SIG-M5 treated with dmso at 0.1 percent for 504 hours (cell line): ENCODE data around the gene CTNNA3.

Experiments
- DNase-seq: peaks from one replicate; lab custom pipeline; 2025; ENCODE audit not compliant: unreplicated experiment; lab: John Stamatoyannopoulos, UW

Gene CTNNA3

DNA sequence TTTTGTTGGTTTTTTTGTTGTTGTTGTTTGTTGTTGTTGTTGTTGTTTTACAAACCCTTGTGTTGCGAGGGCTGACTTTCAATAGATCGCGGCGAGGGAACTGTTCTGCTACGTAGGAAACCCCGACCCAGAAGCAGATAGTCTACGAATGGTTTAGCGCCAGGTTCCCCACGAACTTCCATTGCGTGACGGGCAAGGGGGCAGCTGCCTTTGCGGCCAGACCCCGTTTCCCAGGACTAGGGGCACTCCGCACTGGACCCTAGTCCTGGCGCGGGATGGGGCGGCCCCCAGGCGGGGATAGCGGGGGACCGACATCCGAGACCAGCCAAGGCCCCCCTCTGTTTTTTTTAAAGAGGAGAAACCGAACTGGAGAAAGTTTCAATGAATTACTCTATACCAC, 650.6 kb downstream of the CTNNA3 start:
- no peak for DNase-seq

DNA sequence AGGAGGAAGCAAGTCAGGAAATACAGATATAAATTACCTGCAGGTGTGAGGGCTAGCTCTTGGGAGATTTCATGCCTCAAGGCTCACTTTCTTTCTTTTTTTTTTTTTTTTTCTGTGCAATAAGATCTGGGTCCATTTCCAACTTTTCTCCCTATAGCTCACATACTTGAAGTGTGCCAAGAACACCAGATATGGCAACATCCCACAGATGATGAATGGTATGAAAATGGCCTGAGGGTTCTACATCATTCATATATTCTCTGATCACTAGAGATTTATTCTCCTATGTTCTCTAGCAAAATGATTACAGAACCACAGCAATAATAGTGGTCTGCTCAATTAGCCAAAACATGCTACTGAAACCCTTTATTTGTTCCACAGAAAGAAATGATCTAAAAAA, 653.0 kb downstream of the CTNNA3 start:
- DNase-seq: no peak

DNA sequence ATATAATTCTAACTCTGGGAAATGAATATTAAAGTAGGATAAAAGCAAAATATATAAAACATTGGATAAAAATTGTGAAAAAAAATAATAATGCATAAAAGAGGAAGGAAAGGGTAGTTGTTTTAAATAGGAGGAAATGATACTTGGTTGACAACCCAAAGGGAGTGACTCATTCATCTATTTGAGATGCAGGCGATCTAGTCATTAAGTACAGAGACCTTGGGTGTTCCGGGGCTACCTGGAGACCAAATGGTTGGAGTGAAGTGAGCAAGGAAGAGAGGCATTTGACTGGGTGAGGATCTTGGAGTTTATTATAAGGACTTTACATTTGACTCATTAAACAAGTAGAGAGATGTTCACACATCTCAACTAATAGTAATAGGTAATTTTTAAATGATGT, 659.2 kb downstream of the CTNNA3 start:
- DNase-seq: peak; percentile 6

DNA sequence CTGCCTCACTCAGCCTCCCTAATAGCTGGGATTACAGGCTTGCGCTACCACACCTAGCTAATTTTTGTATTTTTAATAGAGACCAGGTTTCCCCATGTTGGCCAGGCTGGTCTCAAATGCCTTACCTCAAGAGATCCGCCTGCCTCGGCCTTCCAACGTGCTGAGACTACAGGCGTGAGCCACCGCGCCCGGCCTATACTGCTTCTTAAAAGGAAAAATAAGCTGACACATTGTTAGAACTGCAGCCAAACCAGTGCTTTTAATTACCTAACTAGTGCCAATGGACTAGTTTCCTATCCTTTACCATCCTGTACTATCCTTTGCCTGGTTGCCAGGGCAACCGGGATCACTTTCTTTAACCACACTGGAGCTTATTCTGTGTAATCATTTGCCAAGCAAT, 662.1 kb downstream of the CTNNA3 start:
- no peak for DNase-seq

DNA sequence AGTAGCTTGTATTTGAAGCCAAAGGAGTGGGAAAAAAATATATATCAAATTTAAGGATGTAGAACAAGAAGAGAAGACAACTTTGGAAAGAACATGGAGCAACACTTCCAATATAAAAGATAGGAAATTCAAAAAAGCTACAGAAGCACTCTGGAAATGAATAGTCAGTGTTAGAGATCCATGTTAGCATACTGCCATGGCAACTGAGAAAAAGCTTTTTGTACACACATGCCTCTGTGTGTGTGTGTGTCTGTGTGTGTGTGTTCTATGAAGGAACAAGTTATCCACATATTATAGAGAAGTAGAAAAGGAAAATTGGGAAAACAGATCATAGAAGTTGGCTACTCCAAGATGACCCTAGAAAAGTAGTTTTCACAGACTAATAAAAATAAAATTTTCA, 673.9 kb downstream of the CTNNA3 start:
- DNase-seq: no peak

DNA sequence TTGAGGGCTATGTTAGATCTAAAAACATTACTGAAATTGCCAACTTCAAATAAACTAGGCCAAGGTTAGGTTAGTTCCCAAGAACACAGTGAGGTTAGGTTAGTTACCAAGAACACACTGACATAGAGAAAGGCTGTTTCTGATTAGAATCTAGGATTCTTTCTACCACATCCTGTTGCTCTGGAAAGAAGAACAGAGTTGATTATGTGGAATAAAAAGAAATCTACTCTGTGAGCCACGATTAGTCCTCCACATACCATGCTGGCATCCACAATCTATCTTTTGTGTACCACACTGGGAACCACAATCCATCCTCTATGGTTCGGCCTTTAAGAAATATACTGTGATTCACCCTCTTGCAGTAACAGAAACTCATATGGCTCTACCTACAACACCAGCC, 678.8 kb downstream of the CTNNA3 start:
- no peak for DNase-seq

DNA sequence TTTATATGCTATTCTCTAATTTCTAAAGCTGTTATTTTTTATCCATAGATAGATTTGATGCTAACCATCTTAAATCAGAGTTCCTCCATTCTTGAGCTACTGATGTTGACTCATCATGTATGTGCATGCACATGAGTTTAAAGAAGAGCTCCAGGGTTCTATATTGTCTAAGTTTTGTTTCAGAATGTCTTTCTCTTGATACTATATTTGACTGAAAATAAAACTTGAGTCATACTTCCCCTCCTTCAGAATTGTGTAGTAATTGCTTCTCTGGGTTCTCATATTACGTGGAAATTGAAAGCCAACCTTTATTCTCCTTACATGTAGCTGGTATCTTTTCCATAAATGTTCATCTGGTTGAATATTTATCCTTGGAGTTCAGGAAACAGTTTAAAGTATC, 680.8 kb downstream of the CTNNA3 start:
- no peak for DNase-seq

DNA sequence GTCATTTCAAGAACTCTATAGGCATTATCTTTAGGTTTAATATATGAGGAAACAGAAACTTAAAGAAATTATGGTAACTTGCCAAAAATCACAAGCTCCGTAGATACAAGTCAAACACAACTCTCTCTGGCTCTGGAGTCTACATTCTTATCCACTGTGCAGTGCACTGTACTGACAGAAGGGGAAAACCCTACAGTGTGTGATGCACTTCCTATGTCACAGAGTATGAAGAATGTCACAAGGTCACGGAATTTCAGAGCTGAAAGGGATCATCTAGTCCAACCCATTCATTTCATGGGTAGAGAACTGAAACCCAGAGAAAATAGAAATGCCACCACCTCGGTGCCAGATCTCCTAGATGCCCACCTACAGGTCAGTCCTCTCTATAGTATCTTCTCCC, 684.0 kb downstream of the CTNNA3 start:
- DNase-seq: no peak

DNA sequence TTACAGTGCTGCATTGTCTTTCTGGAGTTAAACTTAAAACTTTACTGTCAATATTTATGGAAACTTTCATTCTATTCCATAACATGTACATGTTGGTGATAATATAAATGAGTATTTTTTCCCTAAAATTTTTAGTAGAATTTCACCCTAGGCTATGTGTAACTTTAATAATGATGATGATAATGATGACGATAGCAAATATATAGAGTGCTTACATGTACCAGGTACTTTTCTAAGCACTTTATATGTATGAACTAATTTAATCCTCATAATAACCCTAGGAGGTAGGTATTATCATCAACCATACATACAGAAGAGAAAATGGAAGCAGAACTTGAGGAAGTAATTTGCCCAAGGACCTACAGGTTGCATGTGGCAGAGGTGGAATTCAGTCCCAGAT, 684.5 kb downstream of the CTNNA3 start:
- DNase-seq: no peak

DNA sequence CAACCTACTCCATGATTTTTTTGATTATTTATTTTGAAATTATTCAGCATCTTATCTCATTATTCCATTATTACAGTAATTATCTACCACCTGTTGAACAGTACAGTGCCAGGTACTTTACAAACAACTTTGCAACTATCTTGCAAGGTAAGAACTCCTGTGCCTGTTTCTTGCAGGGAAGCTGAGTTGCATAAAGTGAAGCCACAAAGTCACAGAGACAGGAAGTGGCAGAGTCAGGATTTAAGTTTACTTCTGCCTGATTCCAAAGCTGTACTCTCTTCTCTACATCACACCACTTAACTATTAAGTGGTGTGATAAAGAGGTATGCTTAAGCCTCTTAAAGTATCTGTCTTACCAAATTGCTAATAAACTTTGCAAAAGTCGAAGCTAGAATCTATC, 690.0 kb downstream of the CTNNA3 start:
- no peak for DNase-seq

DNA sequence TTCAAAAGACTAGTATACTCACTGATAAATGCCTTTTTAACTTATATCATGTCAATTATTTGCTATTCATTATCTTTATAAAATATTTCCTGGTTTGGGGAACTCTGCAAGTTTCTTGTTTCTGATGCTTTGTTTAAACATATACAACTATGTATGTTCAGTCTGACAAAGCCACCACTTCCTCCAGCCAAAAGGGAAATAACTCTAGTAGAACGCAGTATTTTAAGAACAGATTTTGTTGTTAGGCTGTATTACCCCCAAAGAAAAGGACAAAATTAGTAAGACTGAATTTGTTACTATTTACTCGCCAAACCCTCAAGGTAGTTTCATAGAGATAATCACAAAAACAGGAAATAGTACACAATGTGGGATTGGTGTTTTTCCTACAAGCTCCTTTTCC, 691.3 kb downstream of the CTNNA3 start:
- DNase-seq: no peak

DNA sequence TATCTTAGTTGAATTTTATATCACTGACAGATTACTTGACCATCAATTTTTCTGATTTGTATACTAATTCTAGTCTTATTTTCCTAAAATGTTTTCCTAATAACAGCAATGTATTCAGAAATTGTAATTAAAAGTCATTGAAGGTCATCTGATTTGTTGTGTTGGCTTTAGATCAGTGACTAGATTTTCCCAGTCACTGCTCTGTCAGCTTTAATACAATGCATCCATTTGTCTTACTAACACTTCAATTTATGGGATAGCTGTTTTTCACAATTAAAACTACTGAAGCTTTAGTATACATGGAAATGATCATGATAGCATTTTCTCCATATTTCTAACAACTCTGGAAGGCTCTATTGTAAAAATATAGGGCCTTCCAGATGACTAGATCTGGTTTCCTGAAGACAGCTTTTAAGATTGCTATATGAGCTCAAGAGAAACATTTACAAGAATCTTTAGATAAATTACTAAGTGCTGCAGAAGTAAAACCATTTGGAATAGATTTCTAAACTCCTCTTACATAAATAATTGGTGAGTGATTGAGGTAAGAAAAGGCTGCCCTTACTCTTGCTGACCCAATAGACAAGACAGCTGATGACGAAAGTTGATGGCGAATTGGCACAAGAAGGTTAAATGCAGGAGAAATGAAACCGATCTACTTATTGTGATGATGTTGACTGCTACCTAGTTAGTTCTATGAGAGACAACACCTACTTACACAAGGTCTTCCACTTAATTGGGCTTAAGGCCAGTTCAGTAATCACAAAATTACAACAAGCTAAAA, 696.0 kb downstream of the CTNNA3 start:
- no peak for DNase-seq

DNA sequence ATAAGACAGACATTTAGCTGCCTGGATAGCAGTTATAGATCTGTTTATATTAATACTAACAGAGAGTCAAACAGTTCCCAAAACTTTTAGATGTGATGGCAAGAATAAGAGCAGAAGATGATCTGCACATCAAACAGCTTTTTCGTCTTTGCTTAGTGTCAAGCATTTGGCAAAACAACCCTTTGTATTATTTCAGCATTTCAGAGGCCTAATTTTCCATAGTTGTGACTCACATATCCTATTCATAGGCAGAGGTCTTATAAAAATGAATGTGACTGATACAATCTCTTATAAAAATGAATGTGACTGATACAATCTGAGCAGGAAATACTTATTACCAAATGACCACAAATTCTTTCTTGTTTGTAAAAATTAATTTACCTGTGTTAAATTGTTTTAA, 699.0 kb downstream of the CTNNA3 start:
- no peak for DNase-seq

DNA sequence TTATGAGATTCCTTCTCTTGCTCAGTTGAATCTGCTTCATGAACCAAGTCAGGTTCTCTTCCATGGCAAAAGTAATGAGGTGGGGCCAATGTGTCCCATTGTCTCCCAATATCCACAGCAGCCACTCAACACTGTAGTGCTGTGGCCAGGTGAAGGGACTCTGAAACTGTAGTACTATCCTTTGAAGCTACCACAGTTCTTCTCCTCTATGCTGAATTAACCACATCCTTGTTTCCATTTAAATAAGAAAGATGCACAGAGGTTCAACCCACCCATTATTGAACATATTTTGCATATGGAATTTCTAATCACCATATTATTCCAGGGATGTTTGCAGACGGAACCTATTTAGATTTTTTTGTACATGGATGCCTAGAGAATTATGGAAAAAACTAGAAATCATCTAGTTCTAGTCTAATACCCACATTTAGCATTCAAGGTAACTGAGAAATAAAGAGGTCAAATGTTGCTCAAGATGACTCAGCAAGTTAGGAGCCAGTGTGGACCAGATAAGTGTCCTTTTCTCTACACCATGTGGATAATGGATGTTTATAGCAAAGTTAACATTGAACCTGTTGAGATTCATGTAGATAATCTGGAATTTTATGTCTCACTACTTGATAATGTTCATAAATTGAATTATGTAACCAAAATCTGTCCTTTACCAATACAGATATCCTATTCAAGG, 705.7 kb downstream of the CTNNA3 start:
- DNase-seq: no peak

DNA sequence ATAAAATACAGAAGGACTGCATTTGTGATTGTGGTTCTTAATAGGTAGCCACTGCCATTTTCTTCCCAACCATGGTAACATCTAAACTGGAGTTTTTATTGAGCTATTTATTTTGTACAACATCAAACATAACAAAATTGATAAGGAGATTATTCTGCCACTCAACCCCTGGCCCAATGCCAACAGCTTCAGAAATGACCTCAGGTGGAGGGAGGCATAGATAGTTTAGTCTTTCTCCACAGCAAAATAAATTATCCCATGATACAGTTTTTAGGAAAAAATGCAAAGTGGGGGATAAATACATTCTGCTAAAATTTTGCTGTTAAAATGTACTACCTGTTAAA, 712.5 kb downstream of the CTNNA3 start:
- no peak for DNase-seq

DNA sequence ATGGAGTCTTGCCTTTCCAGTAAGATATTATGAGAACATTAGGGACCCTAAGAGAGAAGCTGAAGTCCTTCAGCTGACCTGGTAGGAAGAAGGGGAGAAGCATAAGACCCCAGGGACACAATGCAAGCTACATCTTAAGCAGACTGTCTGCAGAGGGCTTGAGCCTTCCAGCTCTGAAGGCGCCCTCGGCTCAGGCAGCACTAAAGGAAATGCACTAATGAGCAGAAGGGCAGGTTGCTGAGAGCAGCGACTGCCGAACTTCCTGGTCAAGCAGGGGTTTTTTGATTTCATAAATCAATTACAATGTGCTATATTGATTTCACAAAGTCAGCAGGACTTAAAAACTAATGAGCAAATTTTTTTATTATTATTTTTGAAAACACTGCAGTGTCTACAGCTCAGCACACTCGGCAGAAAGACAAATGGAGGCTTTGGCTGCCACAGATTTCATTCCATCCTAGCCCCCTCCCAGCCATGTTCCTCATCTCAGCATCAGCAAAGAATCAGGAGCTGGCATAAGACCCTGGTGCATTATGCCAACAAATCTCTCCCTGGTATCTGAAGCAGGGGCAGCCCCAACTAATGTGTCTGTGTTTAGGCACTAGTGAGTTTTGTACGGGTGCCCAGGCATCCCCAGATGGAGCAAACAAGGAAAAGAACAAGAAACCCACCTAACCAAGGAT, 713.1 kb downstream of the CTNNA3 start:
- DNase-seq: no peak

DNA sequence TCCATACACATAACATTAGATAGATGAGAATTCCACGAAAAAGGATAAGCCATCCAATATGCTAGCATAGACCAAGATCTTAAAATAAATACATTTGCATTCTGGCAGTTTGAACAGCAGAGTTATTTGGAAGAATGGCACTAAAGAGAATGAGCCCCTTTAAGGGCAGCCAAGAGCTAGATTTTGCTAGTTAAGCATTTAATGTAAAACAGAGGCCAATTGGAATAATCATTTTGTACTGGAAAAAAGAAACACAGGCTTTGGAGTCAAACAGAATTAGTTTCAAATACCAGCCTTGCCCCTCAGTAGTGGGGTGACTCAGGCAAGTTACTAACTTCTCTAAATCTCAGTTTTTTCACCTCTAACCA, 714.0 kb downstream of the CTNNA3 start:
- DNase-seq: no peak

DNA sequence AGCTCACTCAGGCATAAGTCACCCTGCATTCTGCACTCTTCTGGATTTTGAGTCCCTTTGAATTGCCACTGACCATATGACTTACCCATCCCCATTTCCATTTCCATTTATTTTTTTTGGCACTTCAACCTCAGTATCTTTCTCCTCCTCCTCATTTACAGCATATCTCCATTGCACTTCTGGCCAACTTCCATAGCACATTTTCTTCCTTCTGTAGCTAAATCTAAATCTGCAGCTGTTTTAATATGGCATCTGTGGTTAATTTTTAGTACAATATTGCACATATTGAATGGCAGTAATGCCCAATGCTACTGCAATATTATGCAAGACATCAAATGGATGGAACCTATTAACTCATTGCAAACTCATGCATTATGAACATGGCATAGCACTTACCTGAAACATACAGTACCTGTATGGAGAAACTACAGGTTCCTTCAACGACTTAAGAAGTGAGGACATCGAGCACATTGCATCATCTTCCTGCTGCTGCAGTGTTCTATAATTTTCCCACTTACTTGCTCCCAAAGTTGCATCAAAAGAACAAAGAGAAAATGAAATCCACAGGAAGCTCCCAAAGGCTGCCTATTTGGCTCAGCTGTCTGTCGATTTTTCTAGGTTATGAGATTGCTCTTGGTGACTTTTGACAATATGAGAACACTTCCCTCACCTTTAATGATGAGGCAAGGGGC, 714.5 kb downstream of the CTNNA3 start:
- no peak for DNase-seq

DNA sequence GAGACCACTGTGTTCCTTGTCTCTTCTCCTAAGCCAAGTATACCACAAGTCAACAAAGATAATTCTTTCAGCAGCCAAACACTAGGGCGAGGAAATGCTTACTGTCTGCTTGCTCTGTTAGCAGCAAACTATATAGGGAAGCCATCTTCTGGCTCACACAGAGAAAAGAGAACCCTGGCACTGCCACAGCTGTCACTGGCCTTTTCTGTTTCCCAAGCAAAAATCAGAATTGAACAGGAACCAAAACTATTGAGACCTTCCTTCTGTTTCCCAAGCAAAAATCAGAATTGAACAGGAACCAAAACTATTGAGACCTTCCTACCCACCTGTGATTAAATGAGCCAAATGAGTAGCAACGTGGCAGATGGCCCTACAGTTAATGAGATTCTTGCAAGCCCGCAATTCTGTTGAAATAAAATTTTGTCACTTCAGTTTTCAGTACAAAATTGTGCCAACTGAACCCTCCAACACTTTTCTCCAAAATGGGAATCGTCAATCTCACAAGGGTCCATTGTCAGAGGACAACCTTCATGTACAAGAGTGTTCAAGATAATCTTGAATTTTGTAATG, 715.7 kb downstream of the CTNNA3 start:
- no peak for DNase-seq

DNA sequence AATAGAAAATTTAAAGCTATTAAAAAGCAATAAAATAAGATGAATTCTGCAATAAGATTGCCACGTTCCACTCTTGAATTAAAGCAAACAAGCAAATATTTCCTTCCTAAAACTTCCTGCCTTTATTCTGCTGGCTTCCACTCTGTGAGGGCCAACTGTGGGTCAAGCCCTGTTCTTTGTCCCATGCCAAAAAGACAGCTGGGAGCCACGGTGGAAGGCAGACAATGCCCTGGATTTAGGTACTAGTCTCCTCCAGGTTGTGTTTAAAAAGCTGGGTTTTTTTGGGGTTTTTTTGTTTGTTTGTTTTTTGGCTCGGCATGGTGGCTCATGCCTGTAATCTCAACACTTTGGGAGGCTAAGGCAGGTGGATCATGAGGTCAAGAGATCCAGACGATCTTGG, 731.0 kb downstream of the CTNNA3 start:
- no peak for DNase-seq

DNA sequence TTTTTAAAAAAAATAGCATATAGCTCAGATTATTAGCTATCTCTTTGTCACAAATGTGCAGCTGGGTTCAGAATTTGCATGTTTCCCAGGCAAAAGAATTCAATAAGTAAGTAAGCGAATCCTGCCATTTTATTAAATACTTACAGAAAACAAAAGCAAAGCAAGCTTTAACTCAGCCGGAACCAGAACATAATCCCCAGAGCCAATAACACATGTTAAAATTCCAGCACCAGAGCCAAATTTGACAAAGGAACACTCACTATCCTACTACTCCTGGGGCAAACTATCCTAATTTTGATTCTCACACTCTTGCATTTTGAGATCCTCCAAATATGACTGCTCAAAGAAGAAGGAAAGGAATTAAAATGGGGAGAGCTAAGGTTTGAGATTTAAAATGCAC, 737.5 kb downstream of the CTNNA3 start:
- DNase-seq: no peak

DNA sequence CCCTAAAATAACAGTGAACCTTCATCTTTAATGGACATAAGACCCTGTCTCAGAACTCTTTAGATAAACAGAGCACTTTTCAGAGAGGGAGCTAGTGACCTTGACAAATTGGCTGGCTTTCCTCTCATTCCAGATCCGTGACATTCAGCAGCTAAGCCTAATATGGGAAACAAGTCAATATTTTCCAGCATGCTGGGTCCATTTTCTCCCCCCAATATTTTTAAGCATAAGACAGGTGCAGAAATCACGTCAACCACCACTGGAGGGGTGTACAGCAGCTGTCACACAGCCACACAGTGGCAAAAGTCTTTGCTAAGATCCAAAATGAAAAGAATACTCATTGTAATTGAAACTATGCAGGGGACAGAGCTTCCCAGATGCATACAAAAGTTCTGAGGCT, 744.1 kb downstream of the CTNNA3 start:
- DNase-seq: no peak
